ENCODE data around the gene CPLANE2.
"Not testable (repeated sequence)": the region's sequence is repeated elsewhere in the genome, so short reads cannot be mapped to it uniquely, and the experiment has no call there.

The CPLANE2 gene

GRCh38 chr1:16257968-16258367 is 21.0 kb upstream of the CPLANE2 start:
- peaks cover 15% of the 10 kb centered on the region for H3K4me1 Mint-ChIP-seq
- H3K9me3 Mint-ChIP-seq, result no peaks in the 10 kb centered on the region
- no peak for DNase-seq
- H3K4me3 Mint-ChIP-seq, result no peak overlapping the region
- H3K36me3 Mint-ChIP-seq (ENCODE audit: low read depth), result peaks cover 18% of the 10 kb centered on the region
- H3K27me3 Mint-ChIP-seq (ENCODE audit: low read depth, poor library complexity), result no peaks in the 10 kb centered on the region
- no peak overlapping the region for H3K27ac Mint-ChIP-seq
- TF ChIP-seq, protein P1, sequence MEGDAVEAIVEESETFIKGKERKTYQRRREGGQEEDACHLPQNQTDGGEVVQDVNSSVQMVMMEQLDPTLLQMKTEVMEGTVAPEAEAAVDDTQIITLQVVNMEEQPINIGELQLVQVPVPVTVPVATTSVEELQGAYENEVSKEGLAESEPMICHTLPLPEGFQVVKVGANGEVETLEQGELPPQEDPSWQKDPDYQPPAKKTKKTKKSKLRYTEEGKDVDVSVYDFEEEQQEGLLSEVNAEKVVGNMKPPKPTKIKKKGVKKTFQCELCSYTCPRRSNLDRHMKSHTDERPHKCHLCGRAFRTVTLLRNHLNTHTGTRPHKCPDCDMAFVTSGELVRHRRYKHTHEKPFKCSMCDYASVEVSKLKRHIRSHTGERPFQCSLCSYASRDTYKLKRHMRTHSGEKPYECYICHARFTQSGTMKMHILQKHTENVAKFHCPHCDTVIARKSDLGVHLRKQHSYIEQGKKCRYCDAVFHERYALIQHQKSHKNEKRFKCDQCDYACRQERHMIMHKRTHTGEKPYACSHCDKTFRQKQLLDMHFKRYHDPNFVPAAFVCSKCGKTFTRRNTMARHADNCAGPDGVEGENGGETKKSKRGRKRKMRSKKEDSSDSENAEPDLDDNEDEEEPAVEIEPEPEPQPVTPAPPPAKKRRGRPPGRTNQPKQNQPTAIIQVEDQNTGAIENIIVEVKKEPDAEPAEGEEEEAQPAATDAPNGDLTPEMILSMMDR (IDR thresholded peaks at IDR 0.05), result no peak

GRCh38 chr1:16257556-16257955 is 20.6 kb upstream of the CPLANE2 start:
- not testable (repeated sequence) for H3K9me3 Mint-ChIP-seq

GRCh38 chr1:16256478-16256877 is 19.5 kb upstream of the CPLANE2 start:
- Mint-ChIP-seq H3K4me1 (peaks cover 19% of the 10 kb centered on the region), H3K4me3 (no peak overlapping the region), H3K9me3 (no peaks in the 10 kb centered on the region), H3K27ac (peak overlapping the region; percentile 19), H3K36me3 (ENCODE audit: low read depth) (peaks cover 28% of the 10 kb centered on the region), H3K27me3 (ENCODE audit: low read depth, poor library complexity) (no peaks in the 10 kb centered on the region)
- DNase-seq, result no peak
- TF ChIP-seq, protein P1 (IDR thresholded peaks at IDR 0.05), result no peak

More at GRCh38 chr1:16257556-16257955, 20.6 kb upstream of the CPLANE2 start:
- H3K27me3 Mint-ChIP-seq (ENCODE audit: low read depth, poor library complexity); DNase-seq; H3K27ac Mint-ChIP-seq; H3K4me3 Mint-ChIP-seq: not testable (repeated sequence)
- Mint-ChIP-seq H3K36me3 (ENCODE audit: low read depth) (peaks cover 18% of the 10 kb centered on the region), H3K4me1 (peaks cover 15% of the 10 kb centered on the region)

DNA sequence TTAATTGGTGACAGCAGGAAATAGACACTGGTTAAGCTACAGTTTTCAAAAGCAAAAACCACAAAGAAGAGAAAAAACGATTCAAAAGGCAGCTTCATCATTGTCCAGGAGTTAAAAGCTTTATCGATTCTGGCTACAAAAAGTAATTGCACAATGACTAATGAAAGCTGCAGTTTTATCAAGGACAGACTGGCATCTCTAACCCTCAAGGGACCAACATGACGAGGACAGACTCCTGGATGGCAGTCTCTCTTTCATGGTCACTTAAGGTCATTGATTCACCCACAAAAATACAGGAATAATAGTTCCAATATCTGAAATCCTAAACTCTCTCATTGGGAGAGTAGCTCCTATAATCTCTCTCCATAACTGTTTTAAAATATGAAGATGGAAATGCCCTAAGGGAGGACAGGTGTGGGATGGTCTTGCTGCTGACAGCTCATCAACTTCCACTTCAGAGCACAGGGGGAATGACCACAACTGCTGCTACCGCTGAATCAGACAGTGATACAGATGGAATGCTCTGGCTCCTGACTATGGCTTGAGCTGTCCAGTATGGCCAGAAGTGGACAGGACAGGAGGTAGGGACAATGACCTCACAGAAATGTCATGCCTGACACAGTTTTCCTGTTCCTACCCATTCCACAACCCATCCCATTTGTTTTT is 17.4 kb upstream of the CPLANE2 start:
- H3K4me1 Mint-ChIP-seq, result peaks cover 17% of the 10 kb centered on the region
- no peaks in the 10 kb centered on the region for H3K27me3 Mint-ChIP-seq (ENCODE audit: low read depth, poor library complexity)
- H3K4me3 Mint-ChIP-seq, result no peak overlapping the region
- H3K27ac Mint-ChIP-seq, result no peak overlapping the region
- no peak for DNase-seq
- H3K9me3 Mint-ChIP-seq, result no peaks in the 10 kb centered on the region
- peaks cover 42% of the 10 kb centered on the region for H3K36me3 Mint-ChIP-seq (ENCODE audit: low read depth)
- TF ChIP-seq, protein P1 (IDR thresholded peaks at IDR 0.05), result no peak

DNA sequence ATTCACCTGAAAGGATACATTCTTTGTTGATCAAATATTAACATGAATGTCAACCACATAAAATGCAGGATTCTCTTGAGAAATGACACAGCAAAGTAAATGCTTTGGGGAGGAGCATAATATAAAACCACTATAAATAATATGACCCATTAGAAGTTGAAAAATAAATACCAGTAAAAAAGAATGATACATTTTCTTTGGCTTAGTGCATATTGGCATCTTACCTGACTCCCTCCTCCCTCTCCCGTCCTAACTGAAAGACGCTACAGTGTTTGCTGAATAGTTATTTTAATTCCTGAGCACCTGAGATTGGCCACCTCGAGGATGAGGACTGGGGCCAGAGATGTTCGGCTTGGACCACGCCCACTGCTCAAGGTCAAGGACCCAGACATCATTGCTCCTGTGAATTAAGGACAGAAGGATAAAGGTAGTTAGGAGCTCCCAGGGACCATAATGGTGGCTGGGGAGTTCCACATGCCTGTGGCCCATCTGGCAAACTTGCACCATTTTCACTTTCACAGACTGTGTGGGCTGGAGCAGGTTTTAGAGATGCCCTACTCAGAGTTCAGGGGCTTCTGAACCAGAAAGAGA is 16.4 kb upstream of the CPLANE2 start:
- Mint-ChIP-seq H3K4me1 (peaks cover 17% of the 10 kb centered on the region), H3K27ac (no peak overlapping the region), H3K36me3 (ENCODE audit: low read depth) (peaks cover 47% of the 10 kb centered on the region), H3K4me3 (no peak overlapping the region), H3K27me3 (ENCODE audit: low read depth, poor library complexity) (no peaks in the 10 kb centered on the region), H3K9me3 (no peaks in the 10 kb centered on the region)
- DNase-seq, result no peak
- TF ChIP-seq, protein P1 (IDR thresholded peaks at IDR 0.05), result no peak

DNA sequence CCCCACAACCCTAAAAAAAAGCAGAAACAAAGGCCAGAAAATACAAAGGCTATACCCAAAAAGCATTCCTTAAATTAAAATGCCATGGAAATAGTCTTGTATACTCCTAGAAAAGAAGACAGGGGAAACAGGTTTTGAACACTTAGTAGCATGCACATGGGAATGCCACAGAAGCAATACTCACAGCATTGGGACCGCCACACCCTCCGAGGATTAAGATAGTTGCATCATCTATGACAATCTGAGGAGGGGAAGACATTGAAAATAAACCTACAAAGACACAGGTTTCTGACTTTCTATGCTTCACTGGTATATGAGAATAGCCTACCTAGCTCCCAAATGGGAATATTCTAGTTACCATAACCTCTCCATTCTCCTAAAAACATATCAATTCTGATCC is 15.9 kb upstream of the CPLANE2 start:
- no peak overlapping the region for H3K4me3 Mint-ChIP-seq
- TF ChIP-seq, protein P1 (IDR thresholded peaks at IDR 0.05), result no peak
- no peaks in the 10 kb centered on the region for H3K9me3 Mint-ChIP-seq
- no peak overlapping the region for H3K27ac Mint-ChIP-seq
- H3K36me3 Mint-ChIP-seq (ENCODE audit: low read depth), result peaks cover 47% of the 10 kb centered on the region
- DNase-seq, result no peak
- no peaks in the 10 kb centered on the region for H3K27me3 Mint-ChIP-seq (ENCODE audit: low read depth, poor library complexity)
- peaks cover 17% of the 10 kb centered on the region for H3K4me1 Mint-ChIP-seq

All from nephron progenitor cell (in vitro differentiated cells).